GM12872 (cell line): ENCODE data around the gene RAB30.

Experiments used
- CTCF ChIP-seq: IDR thresholded peaks from 3 replicates; pipeline ENCODE4 v1.5.1; 2011; ENCODE audit warnings: low read depth, mild to moderate bottlenecking, low read length, moderate library complexity; ENCODE audit not compliant: insufficient read depth

The RAB30 gene

GRCh38 chr11:83112886-83113285 is 41.2 kb upstream of the RAB30 start:
- TF ChIP-seq CTCF = no peak

GRCh38 chr11:83105168-83105567 is 33.5 kb upstream of the RAB30 start:
- TF ChIP-seq CTCF = no peak

- no peak for TF ChIP-seq CTCF
Measured at GRCh38 chr11:83102834-83103233, 31.1 kb upstream of the RAB30 start.

- no peak for TF ChIP-seq CTCF
Measured at GRCh38 chr11:83097429-83098075, 25.9 kb upstream of the RAB30 start.

- TF ChIP-seq CTCF = no peak
Measured at GRCh38 chr11:83093634-83094033, 21.9 kb upstream of the RAB30 start.

GRCh38 chr11:83092488-83093384 is 21.0 kb upstream of the RAB30 start:
- no peak for TF ChIP-seq CTCF

- TF ChIP-seq CTCF = peak; percentile 13; the same call in 1 of the 3 replicates
Measured at GRCh38 chr11:83088965-83089364, 17.3 kb upstream of the RAB30 start.
